K562 (cell line): ENCODE results near the gene ATF1. TPM values are rescaled to one million over a fixed set of nuclear protein-coding genes. Genes with fewer than 3 reads are reported as not detected.

Experiments used
- ATAC-seq: fragments of 200-7000 bp; cut with Tn5 transposase; 3 replicates; pipeline ENCODE4 v1.9.1; 2020; ENCODE audit warnings: moderate library complexity
- BruUV-seq: library from RNA; stranded (reverse); fragments of 400-500 nt; replicated peaks from 2 replicates; lab custom pipeline; 2021; lab: Mats Ljungman, UMichigan
- CTCF ChIA-PET: fragments of 300-600 bp; formaldehyde crosslinking; extraction: SDS; loops from one replicate; lab custom pipeline; 2021; ENCODE audit warnings: low intra/inter-chr PET ratio; lab: Yijun Ruan, JAX
- POLR2A ChIA-PET: fragments of 300-600, 350-650 bp; sonication (Branson Sonifier 250); formaldehyde crosslinking; extraction: SDS; loops from one replicate; lab custom pipeline; 2021; ENCODE audit warnings: antibody characterized with exemption, inconsistent platforms; lab: Yijun Ruan, JAX
- DNase-seq, 4 experiments: peaks; one replicate each; pipeline versions ENCODE4 v3.0.0 to v3.0.0-alpha.2; 2011 to 2018; ENCODE audit warnings: low spot score in 3 of 4, mixed read lengths in 3 of 4; ENCODE audit errors: extremely low read depth in 1 of 4
- FAIRE-seq: peaks from 2 replicates; lab custom pipeline; 2011; peaks lifted over from hg19 to GRCh38; lab: Jason Lieb, UNC
- H2AFZ ChIP-seq: 2 replicates; pipeline ENCODE4 v1.6.0; 2011; ENCODE audit warnings: low read depth, low read length, control low read depth, inconsistent platforms
- H3K27ac ChIP-seq: fragments of 200-600 bp; 3 replicates; pipeline ENCODE4 v1.8.0; 2011; ENCODE audit warnings: low read depth, mild to moderate bottlenecking, control low read depth, inconsistent platforms, low read length, moderate library complexity, mixed read lengths; ENCODE audit errors: extremely low read depth
- H3K27me3 ChIP-seq, 2 experiments: fragments of 300-600 bp in 1 of 2; 2 replicates in 1 of 2; 3 replicates in 1 of 2; pipeline versions ENCODE4 v1.6.0 to v1.8.0; 2011; ENCODE audit warnings: inconsistent platforms in 2 of 2, low read length in 2 of 2, mild to moderate bottlenecking in 1 of 2, mixed read lengths in 1 of 2, moderate library complexity in 1 of 2; ENCODE audit not compliant: control insufficient read depth in 2 of 2, insufficient read depth in 2 of 2
- H3K36me3 ChIP-seq: fragments of 300-600 bp; 3 replicates; pipeline ENCODE4 v1.8.0; 2011; ENCODE audit warnings: mild to moderate bottlenecking, low read length, inconsistent platforms; ENCODE audit not compliant: control insufficient read depth, insufficient read depth
- H3K4me1 ChIP-seq, 2 experiments: fragments of 200-600 bp in 1 of 2; replicated peaks in 1 of 2; 2 replicates in 1 of 2; 3 replicates in 1 of 2; pipeline versions ENCODE4 v1.5.1 to v1.8.0; 2011; ENCODE audit warnings: inconsistent platforms in 2 of 2, low read length in 2 of 2, mild to moderate bottlenecking in 1 of 2, mixed read lengths in 1 of 2, moderate library complexity in 1 of 2; ENCODE audit not compliant: control insufficient read depth in 2 of 2, insufficient read depth in 2 of 2
- H3K4me2 ChIP-seq: 2 replicates; pipeline ENCODE4 v1.6.1; 2011; ENCODE audit warnings: low read length, control low read depth, inconsistent platforms, mixed read lengths; ENCODE audit not compliant: insufficient read depth
- H3K4me3 ChIP-seq: fragments of 200-600 bp; sonication (generic), shearing (Covaris generic); 2 replicates; pipeline ENCODE4 v1.5.1; 2016; ENCODE audit warnings: control low read depth, inconsistent platforms
- H3K79me2 ChIP-seq: fragments of 200-600 bp; 3 replicates; pipeline ENCODE4 v1.8.0; 2011; ENCODE audit warnings: low read length, inconsistent platforms; ENCODE audit not compliant: control insufficient read depth, insufficient read depth
- H3K9ac ChIP-seq, 2 experiments: 2 replicates each; pipeline versions ENCODE4 v1.6.0 to v1.6.1; 2011; ENCODE audit warnings: low read depth in 2 of 2, low read length in 2 of 2, control low read depth in 1 of 2, inconsistent platforms in 1 of 2, mild to moderate bottlenecking in 1 of 2, mixed read lengths in 1 of 2; ENCODE audit not compliant: insufficient read depth in 1 of 2
- H3K9me1 ChIP-seq: one replicate; pipeline ENCODE4 v1.6.0; 2011; ENCODE audit warnings: inconsistent platforms, mild to moderate bottlenecking, low read length, moderate library complexity; ENCODE audit not compliant: control insufficient read depth, insufficient read depth
- H3K9me3 ChIP-seq: replicated peaks from 2 replicates; pipeline ENCODE4 v1.5.1; 2011; ENCODE audit warnings: low read depth, low read length, inconsistent platforms; ENCODE audit not compliant: control insufficient read depth, insufficient read depth
- H4K20me1 ChIP-seq: replicated peaks from 2 replicates; pipeline ENCODE4 v1.6.1; 2011; ENCODE audit warnings: low read length, inconsistent platforms, mixed read lengths; ENCODE audit not compliant: control insufficient read depth, insufficient read depth
- HINFP ChIP-seq: fragments of 450-650 bp; conservative IDR thresholded peaks from 2 replicates; pipeline ENCODE4 v1.6.1; 2016; ENCODE audit warnings: missing genetic modification characterization, low read depth, mild to moderate bottlenecking, control low read depth, missing compliant biosample characterization
- KDM2B ChIP-seq: fragments of 250-450 bp; sonication (Bioruptor Pico); IDR thresholded peaks from 2 replicates; pipeline ENCODE4 v1.8.0; 2021; ENCODE audit warnings: mild to moderate bottlenecking, moderate library complexity
- MLLT1 ChIP-seq, 2 experiments: fragments of 450-650 bp; IDR thresholded peaks; 2 replicates each; pipeline ENCODE4 v1.6.1; 2016
- NFIX ChIP-seq: fragments of 250-450 bp; sonication (Bioruptor Pico); IDR thresholded peaks from 2 replicates; pipeline ENCODE4 v1.4.0; 2020; ENCODE audit warnings: low read depth, mild to moderate bottlenecking, moderate library complexity
- ZNF584 ChIP-seq: fragments of 200-800 bp; sonication (Bioruptor generic); IDR thresholded peaks from 2 replicates; pipeline ENCODE4 v1.6.1; 2016; ENCODE audit warnings: low read depth, mild to moderate bottlenecking, missing genetic modification characterization, missing compliant biosample characterization
- ZSCAN32 ChIP-seq: fragments of 450-650 bp; formaldehyde crosslinking; IDR thresholded peaks from 2 replicates; pipeline ENCODE4 v1.4.0; 2020; ENCODE audit warnings: mild to moderate bottlenecking, moderate library complexity
- WGBS: fragments of 100-300 bp; shearing (Covaris generic); methylation state at CpG from one replicate; pipeline ENCODE4 v1.1.6; 2016; ENCODE audit warnings: low coverage, mixed read lengths; ENCODE audit not compliant: insufficient coverage; ENCODE audit errors: missing lambda C conversion rate; 5-methylcytosine and 5-hydroxymethylcytosine counted together
- in situ Hi-C: fragments of 300-500 bp; cut with MboI; formaldehyde crosslinking; loops from 4 replicates; pipeline ENCODE4 v1.15.0; 2018; ENCODE audit warnings: inconsistent platforms, mixed read lengths
- intact Hi-C: fragments of 100-400 bp; cut with micrococcal nuclease; formaldehyde crosslinking; loops from 2 replicates; pipeline ENCODE4 v1.14.2; 2022
- polyA plus RNA-seq, 8 experiments: library from polyadenylated mRNA; depleted of rRNA in 4 of 8; stranded (reverse) in 5 of 8; unstranded in 3 of 8; fragments of >200 nt; fragmentation: Nextera tagmentation in 2 of 8; fragmentation: Illumina TruSeq in 1 of 8; extraction: Ambion mirVana in 2 of 8; extraction: Trizol in 1 of 8; gene quantifications; 2 replicates each; pipeline versions ENCODE4 v1.2.1 to v1.2.3, GENCODE V29; 2011 to 2014; ENCODE audit warnings: inconsistent platforms in 1 of 8, missing spikeins in 1 of 8
- total RNA-seq, 7 experiments: library from RNA; depleted of rRNA in 6 of 7; stranded (reverse); fragments of >200 nt in 6 of 7; fragmentation: Illumina TruSeq in 2 of 7; extraction: Trizol in 2 of 7; gene quantifications; 2 replicates each; pipeline versions ENCODE4 v1.2.1 to v1.2.3, GENCODE V29; 2011 to 2021; ENCODE audit warnings: low replicate concordance in 1 of 7
- TF ChIP-seq, protein P1 (sequence below): fragments of 450-650 bp; formaldehyde crosslinking; IDR thresholded peaks from 2 replicates; pipeline ENCODE4 v1.4.0; 2022; ENCODE audit warnings: mild to moderate bottlenecking, moderate library complexity

The ATF1 gene
- total and polyA plus RNA-seq, 9 of the 15 experiments (the other 6 are each of a cell fraction or from before 2014, with no cell fraction given) = 19.8 to 83.5 (median 51.4) TPM

- TF ChIP-seq KDM2B (CRISPR knock-in tag) = no peak
- TF ChIP-seq HINFP (tag) = no peak
- no peak for TF ChIP-seq MLLT1 (IDR thresholded peaks at IDR 0.05)
- no peak for TF ChIP-seq ZSCAN32 (CRISPR knock-in tag)
Measured at GRCh38 chr12:50718760-50719159, 45.1 kb upstream of the ATF1 start (continued).

GRCh38 chr12:50720085-50720484 lies 43.8 kb upstream of the ATF1 start:
- ATAC-seq (no peak), FAIRE-seq (no peak), DNase-seq (no peak)
- no peak overlapping the region for H3K9ac ChIP-seq
- ChIA-PET POLR2A (interaction anchor here (0.6 to 1.0 kb wide), 5 partner anchors 8 to 1203 kb away, joined by 3 to 4 read pairs (median 3); no protein-coding TSS in a partner anchor), CTCF (no interaction called here)
- in situ Hi-C loops = no loop called here
- H3K9me1 ChIP-seq = no peaks in the 10 kb centered on the region
- H3K27me3 ChIP-seq = no peaks in the 10 kb centered on the region
- H3K27ac ChIP-seq = no peak overlapping the region
- no TSS peak for BruUV-seq
- H2AFZ ChIP-seq = no peak overlapping the region
- H4K20me1 ChIP-seq = no peaks in the 10 kb centered on the region
- H3K79me2 ChIP-seq = no peaks in the 10 kb centered on the region
- 97% methylated on average over 3 of the region's 3 CpGs for WGBS
- intact Hi-C loops = no loop called here
- H3K4me3 ChIP-seq = no peak overlapping the region
- H3K4me2 ChIP-seq = no peak overlapping the region
- no peaks in the 10 kb centered on the region for H3K9me3 ChIP-seq
- no peaks in the 10 kb centered on the region; a peak in 1 of 5 replicates for H3K4me1 ChIP-seq
- peaks cover 62% of the 10 kb centered on the region for H3K36me3 ChIP-seq
- TF ChIP-seq, protein P1, sequence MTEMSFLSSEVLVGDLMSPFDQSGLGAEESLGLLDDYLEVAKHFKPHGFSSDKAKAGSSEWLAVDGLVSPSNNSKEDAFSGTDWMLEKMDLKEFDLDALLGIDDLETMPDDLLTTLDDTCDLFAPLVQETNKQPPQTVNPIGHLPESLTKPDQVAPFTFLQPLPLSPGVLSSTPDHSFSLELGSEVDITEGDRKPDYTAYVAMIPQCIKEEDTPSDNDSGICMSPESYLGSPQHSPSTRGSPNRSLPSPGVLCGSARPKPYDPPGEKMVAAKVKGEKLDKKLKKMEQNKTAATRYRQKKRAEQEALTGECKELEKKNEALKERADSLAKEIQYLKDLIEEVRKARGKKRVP (CRISPR knock-in tag) = no peak
- TF ChIP-seq NFIX (CRISPR knock-in tag) (no peak), ZNF584 (CRISPR knock-in tag) (no peak)
